Measurements from ENCODE around the gene CELF3.

- TF ChIP-seq CTCF (IDR thresholded peaks at IDR 0.05) = no peak
- TF ChIP-seq TCF7L2 (IDR thresholded peaks at IDR 0.05; ENCODE audit: low read depth, low read length) = no peak
- no peak for TF ChIP-seq POLR2AphosphoS5 (IDR thresholded peaks at IDR 0.05; ENCODE audit: low read depth, low read length)
- no peak for TF ChIP-seq SIN3A (IDR thresholded peaks at IDR 0.05; ENCODE audit: borderline replicate concordance, insufficient read depth, low read depth, low read length)
Observed at GRCh38 chr1:151729966-151730291, 13.3 kb upstream of the CELF3 start.

All from Panc1 (cell line).